Prostate gland (tissue), 2 donors: Measurements from ENCODE around the gene CACNA1H.
"Not testable (repeated sequence)": the region's sequence is repeated elsewhere in the genome, so short reads cannot be mapped to it uniquely, and the experiment has no call there.

Experiments used
- POLR2A ChIP-seq: fragments of 450-650 bp; IDR thresholded peaks from one replicate; pipeline ENCODE4 v1.6.1; 2016; ENCODE audit warnings: antibody characterized with exemption, mild to moderate bottlenecking
- POLR2AphosphoS5 ChIP-seq: sonication (generic); formaldehyde crosslinking; IDR thresholded peaks from one replicate; pipeline ENCODE4 v1.6.1; 2017; ENCODE audit warnings: antibody characterized with exemption
- TF ChIP-seq, protein P1 (sequence below), 4 experiments: fragments of 200-600 bp in 2 of 4; fragments of 450-650 bp in 2 of 4; sonication (generic) in 2 of 4; IDR thresholded peaks; 1 replicate in 3 of 4; 2 replicates in 1 of 4; pipeline ENCODE4 v1.5.1; 2016 to 2019; ENCODE audit warnings: antibody characterized with exemption in 4 of 4, mild to moderate bottlenecking in 2 of 4, moderate library complexity in 2 of 4

DNA sequence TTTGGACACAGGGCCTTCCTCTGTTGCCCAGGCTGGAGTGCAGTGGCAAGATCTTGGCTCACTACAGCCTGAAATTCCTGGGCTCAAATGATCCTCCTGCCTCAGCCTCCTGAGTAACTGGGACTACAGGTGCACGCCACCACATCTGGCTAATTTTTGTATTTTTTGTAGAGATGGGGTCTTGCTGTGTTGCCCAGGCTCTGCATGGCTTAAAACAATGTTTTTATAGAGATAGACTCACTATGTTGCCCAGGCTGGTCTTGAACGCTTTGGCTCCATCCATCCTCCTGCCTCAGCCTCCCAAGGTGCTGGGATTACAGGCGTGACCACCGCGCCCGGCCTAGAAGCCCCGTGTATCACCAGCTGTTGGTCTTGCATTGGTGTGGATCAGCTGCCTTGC lies 116.5 kb downstream of the CACNA1H start:
- not testable (repeated sequence) for TF ChIP-seq POLR2A, POLR2AphosphoS5
- TF ChIP-seq, protein P1, sequence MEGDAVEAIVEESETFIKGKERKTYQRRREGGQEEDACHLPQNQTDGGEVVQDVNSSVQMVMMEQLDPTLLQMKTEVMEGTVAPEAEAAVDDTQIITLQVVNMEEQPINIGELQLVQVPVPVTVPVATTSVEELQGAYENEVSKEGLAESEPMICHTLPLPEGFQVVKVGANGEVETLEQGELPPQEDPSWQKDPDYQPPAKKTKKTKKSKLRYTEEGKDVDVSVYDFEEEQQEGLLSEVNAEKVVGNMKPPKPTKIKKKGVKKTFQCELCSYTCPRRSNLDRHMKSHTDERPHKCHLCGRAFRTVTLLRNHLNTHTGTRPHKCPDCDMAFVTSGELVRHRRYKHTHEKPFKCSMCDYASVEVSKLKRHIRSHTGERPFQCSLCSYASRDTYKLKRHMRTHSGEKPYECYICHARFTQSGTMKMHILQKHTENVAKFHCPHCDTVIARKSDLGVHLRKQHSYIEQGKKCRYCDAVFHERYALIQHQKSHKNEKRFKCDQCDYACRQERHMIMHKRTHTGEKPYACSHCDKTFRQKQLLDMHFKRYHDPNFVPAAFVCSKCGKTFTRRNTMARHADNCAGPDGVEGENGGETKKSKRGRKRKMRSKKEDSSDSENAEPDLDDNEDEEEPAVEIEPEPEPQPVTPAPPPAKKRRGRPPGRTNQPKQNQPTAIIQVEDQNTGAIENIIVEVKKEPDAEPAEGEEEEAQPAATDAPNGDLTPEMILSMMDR (IDR thresholded peaks at IDR 0.05), result not testable (repeated sequence)
